ENCODE measurements around the gene PNMA8C. TPM values are rescaled to one million over a fixed set of nuclear protein-coding genes. Genes with fewer than 3 reads are reported as not detected.

Gene PNMA8C
- 19.1 TPM for total RNA-seq

DNA sequence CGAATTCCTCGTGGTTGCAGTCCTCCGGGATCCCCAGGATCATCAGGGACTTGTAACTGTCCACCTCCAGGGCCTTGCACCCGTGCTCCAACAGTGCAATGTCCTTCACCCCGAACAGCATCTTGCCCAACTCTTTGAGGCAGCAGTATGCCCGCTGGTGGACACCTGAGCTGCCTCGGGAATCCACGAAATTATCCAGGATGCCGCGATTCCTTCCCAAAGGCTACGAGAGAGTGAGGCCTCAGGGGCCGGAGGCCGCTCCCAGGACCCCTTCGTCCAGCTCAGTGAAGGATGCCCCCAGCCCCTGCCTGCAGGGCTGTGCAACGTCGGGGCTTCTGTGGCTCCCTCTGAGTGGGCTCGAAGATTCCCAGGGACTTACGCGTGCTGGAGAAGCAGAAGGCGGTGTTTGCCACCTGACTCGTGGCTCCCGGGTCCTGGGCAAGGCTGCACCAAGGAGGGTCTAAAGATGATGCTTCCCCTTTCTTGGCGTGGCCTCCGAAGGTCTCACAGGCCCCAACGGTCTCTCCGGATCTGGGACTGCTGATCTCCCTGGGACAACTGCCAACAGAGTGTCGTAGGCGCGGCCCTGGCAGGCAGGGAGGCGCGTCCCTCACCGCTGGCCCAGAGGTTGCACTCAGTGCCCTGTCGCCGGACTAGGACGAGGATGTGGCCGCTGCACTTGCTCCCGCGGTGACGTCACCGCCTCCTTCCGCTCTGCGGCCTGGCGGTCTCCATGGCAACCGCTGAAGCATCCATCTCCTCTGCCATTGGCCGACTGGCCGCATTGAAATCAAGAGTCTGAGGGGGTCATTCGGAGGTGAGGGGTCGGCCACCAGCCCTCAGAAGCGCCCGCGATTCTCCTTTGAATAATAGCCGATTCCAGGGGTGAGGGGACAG lies at the start of gene PNMA8C:
Gene PNMA8C, minus strand, starts transcription at position 698 of the 897 bp plus-strand sequence. Its CDS starts 577 bp downstream, at position 121.

DNA sequence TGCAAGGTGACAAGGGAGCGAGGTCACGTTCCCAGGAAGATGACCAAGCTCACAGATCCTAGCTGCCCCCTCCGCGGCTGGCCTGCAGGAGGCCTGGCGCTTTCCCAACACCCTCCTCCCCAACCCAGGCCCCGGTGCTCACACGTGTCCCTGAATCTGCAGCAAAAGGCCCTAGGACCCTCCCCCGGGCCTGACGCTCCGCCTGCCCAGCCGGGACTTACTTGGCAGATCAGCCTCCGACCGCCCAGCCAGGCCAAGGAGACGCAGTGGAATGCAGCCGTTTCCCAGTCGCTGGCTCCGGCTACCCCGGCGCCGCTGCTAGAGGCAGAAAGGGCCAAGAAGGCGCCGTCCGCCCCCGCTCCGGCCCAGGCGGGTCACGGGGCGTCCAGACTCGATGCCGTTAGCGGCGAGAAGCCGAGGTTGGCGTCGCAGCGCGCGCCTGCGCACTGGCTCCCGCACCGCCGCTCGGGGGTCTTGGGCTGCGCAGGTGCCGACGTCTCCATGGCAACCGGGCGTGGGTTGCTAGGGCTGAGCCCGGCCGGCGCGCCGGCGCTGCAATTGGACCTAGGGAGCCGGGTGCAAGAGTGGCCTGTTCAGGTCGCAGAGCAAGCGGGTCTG lies 42.5 kb upstream of the PNMA8C start, which contains the start of gene PNMA8A:
Gene PNMA8A, minus strand, starts transcription at position 448 of the 618 bp plus-strand sequence. CDS start 528 bp downstream, outside the sequence.

DNA sequence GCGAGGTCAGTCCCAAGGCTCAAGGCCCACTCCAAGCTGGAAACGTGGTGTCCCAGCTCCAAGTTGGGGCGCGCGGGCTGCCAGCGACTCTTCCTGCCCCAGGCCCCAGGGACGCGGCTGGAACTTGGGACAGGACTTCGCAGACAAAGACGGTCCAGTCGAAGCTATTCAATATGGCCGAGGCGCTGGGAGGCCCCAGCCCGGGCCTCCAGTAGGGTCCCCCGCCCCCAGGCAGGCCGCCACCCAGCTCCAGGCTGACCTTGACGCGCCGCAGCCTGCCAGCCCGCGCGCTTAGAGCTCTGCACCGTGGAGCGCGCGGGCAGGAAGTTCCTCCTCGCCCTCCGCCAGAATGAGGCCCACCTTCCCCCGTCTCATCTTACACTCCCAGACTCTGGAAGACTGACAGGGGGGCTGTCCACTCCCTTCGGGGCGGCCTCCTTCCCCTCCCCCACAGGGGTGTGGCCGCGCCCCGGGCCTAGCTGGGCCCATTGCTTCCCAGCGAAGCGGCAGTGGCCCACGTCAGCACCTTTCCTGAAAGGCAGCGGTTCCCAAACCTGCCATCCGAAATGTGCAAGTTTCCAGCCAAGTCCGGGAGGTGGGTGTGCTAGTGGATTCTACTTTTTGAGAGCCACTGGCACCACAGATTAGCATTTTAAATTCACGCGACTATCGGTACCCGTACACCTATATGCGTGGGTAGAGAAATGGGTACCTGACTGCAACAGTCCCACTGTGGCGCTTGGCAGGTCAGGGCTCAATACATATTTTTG lies 15.3 kb downstream of the PNMA8C start, which contains the start of gene CCDC8:
Gene CCDC8, minus strand, starts transcription at position 303 of the 770 bp plus-strand sequence. CDS start 754 bp downstream, outside the sequence.

Other genes with a start within 250 kb of the PNMA8C start
- not detected for gene IGFL1, start 199.2 kb downstream of the PNMA8C start, total RNA-seq
- gene HIF3A, start 131.9 kb downstream of the PNMA8C start, total RNA-seq: 12.2 TPM
- gene PPP5C, start 81.8 kb downstream of the PNMA8C start, total RNA-seq: 100 TPM
- 2.2 TPM for gene CCDC8, start 15.4 kb downstream of the PNMA8C start, total RNA-seq
- gene PNMA8A, start 42.6 kb upstream of the PNMA8C start, total RNA-seq: 46.3 TPM
- gene PNMA8B, start 66.9 kb upstream of the PNMA8C start, total RNA-seq: 14.4 TPM
- 269 TPM for gene CALM3, start 172.4 kb upstream of the PNMA8C start, total RNA-seq
- not detected for gene PTGIR, start 196.2 kb upstream of the PNMA8C start, total RNA-seq
- gene GNG8, start 207.3 kb upstream of the PNMA8C start, total RNA-seq: not detected
- 14.7 TPM for gene DACT3, start 232.2 kb upstream of the PNMA8C start, total RNA-seq

All from parietal lobe (tissue), 1 donor.